Measurements from ENCODE around the gene NPPB.

Gene NPPB

DNA sequence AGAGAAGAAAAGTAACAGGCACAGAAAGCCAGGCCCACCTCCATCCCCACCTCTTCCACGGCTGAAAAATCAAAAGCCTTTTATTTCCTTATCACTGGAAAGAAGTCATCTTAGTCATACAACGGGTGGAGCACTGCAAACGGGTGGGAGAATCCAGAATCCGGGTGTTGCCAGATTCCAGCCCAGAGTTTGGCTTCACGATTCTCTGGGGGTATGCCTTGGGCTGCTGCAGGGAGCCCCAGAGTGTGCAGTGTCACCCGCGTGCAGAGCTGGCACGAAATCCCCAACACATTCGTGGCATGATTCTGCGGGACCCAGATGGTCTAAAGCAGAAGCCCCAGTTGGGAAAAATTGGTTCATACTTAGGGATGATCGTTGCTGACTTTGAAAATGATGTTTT is 8.6 kb downstream of the NPPB start:
- no peak overlapping the region for H3K4me3 Mint-ChIP-seq
- H3K4me1 Mint-ChIP-seq: peaks cover 7% of the 10 kb centered on the region
- DNase-seq (no peak), ATAC-seq (no peak)
- H3K27me3 Mint-ChIP-seq: peaks cover 36% of the 10 kb centered on the region
- H3K27ac Mint-ChIP-seq: no peak overlapping the region
- no peaks in the 10 kb centered on the region for H3K9me3 Mint-ChIP-seq

DNA sequence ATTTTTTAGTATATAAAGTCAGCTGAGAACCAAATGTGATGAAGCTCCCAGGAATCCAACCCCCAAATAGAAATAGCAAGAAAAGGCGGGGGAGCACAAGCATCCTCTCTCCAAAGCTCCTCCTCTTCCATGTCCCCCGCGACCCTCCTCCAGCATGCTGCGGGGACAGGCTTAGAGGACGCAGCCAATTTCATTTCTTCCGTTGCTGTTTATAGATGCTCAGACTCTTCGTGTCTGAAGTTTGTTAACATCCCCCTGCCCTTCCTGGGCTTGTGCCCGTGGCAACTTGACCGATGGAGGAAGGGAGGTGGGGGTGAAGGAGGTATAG is 10.4 kb downstream of the NPPB start:
- Mint-ChIP-seq H3K4me3 (no peak overlapping the region), H3K27ac (no peak overlapping the region)
- ATAC-seq: no peak

DNA sequence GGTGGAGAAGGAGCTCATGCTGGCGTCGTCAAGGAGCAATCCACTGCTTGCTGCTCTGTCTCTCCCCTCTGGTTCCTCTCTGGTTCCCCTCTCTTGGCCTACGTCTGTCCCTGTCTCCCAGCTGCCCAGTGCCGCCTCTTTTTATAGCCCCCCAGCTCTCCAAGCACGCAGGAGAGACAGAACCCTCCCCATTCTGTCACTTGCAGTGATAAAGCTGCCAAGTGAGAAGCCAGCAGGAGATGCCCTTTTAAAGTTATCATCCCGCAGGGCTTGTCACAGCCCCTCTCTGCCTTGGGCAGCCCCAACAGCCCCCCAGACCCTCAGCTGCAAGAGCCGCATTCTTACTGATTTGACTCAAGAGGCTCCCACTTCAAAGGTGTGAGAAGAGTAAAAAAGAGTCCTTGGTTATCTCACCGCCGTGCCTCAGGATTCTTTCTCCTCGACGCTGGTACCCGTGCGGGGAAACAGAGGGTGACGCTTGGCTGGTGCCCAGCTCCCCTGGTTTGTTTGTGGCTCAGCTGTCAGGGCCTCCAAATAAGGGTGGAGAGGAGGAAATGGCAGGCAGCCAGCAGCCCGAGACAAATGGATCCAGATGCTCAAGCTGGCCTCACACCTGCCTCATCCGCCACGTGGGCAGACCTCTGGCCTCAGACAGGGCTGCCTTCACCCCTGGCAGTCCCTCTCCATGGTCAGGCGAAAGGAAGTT is 10.9 kb downstream of the NPPB start, which contains the start of gene NPPA:
Gene NPPA, minus strand, starts transcription at position 117 of the 706 bp plus-strand sequence. Its CDS starts 99 bp downstream, at position 18.
- H3K4me3 Mint-ChIP-seq: no peak within 1 kb of the TSS
- no peaks in the 10 kb centered on the region for H3K9me3 Mint-ChIP-seq
- peaks cover 7% of the 10 kb centered on the region for H3K4me1 Mint-ChIP-seq
- no peak within 1 kb of the TSS for H3K27ac Mint-ChIP-seq
- DNase-seq (no peak), ATAC-seq (no peak)
- H3K27me3 Mint-ChIP-seq: peaks cover 12% of the 10 kb centered on the region

More for the DNA sequence above, 10.4 kb downstream of the NPPB start:
- Mint-ChIP-seq H3K4me1 (peaks cover 7% of the 10 kb centered on the region), H3K27me3 (peaks cover 18% of the 10 kb centered on the region), H3K9me3 (no peaks in the 10 kb centered on the region)
- DNase-seq: no peak

DNA sequence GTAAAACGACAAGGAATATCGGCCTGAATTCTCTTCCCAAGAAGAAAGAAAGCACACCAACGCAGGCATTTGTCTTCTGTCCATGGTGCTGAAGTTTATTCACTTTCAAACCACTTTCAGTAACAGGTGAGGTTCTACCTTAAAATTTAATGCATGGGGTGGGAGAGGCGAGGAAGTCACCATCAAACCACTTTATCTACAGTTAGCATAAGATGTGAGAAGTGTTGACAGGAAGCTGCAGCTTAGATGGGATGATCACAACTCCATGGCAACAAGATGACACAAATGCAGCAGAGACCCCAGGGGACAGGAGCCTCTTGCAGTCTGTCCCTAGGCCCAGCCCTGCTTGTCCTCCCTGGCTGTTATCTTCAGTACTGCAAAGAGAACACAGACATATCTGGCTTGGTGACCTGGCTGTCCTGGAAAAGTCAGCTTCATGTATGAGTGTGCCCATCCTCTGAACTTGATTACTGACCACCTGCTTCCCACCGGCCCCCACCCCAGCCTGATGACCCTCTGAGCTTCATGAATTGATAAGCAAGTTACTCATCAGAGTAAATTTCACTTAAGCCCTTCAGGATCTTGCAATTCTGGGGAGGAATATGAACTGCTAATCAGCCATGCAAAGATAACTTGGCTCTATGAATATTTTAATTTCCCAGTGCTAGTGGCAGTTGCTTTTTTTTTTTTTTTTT is 13.0 kb downstream of the NPPB start:
- Mint-ChIP-seq H3K27ac (no peak overlapping the region), H3K4me1 (no peaks in the 10 kb centered on the region), H3K9me3 (no peaks in the 10 kb centered on the region), H3K27me3 (no peaks in the 10 kb centered on the region), H3K4me3 (no peak overlapping the region)
- no peak for DNase-seq
- no peak for ATAC-seq

DNA sequence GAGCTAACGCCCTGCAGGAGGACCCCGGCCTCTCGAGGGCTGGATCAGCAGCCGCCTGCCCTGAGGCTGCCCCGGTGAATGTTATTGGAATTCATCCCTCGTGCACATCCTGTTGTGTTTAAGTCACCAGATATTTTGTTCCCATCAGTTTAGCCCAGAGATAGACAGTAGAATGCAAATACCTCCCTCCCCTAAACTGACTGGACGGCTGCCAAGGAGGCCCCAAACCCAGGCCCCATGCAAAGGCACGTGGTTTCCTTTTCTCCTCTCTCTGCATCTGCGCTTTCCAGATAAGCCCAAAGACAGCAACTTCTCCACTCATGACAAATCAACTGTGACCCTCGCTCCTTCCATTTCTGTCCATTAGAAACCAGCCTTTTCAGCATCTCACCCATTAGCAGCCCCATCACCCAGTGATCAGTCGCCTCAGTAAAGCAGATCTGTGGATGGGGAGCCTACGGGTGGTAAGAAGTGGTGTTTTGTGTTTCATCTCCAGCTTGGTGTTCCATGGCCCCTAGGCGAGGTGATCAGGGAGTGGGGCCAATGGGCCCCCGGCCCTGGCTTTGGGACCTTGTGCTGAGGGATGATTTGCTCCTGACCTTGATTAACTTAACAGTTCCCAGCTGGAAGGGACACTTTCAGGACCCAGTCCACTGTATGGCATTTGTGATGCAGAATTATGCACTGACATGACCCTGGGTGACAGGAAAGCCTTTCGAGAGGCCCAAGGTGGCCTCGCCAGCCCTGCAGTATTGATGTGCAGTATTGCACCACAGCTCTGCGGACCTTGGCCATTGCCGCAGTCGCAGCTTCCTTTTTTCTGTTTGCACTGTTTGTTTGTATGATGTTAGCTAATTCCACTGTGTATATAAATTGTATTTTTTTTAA is 16.3 kb downstream of the NPPB start:
- ATAC-seq (no peak), DNase-seq (no peak)
- Mint-ChIP-seq H3K9me3 (no peaks in the 10 kb centered on the region), H3K4me3 (no peak overlapping the region), H3K27ac (no peak overlapping the region), H3K4me1 (no peaks in the 10 kb centered on the region), H3K27me3 (no peaks in the 10 kb centered on the region)

DNA sequence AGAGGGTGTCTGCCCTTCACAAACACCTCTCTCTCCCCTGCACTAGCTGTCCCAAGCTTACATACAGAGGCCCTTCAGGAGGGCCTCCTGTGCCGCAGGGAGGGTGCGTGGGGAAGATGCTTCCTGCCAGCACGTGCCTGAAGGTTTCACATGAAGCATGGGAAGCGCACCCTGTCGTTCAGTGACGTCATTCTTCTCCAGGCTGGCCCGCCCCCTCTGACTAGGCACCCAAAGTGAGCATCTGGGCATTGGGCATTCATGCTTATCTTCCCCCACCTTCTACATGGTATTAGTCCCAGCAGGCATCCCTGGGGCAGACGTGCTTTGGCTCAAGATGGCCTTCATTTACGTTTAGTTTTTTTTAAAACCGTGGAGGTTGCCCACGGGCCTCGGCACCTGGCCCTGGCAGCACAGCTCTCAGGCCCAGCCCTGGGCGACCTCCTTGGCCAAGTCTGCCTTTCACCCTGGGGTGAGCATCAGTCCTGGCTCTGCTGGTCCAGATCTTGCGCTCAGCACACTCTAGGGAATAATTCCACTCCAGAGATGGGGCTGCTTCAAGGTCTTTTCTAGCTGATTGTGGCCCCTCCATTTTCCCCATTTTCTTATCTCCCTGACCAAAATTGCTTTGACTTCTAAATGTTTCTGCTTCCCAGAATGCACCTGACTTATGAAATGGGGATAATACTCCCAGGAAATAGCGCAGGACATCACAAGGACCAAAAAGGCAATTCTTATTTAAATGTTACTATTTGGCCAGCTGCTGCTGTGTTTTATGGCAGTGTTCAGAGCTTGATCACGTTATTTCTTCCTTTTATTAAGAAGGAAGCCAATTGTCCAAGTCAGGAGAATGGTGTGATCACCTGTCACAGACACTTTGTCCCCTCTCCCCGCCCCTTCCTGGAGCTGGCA is 17.2 kb downstream of the NPPB start:
- Mint-ChIP-seq H3K27ac (no peak overlapping the region), H3K4me3 (no peak overlapping the region)

DNA sequence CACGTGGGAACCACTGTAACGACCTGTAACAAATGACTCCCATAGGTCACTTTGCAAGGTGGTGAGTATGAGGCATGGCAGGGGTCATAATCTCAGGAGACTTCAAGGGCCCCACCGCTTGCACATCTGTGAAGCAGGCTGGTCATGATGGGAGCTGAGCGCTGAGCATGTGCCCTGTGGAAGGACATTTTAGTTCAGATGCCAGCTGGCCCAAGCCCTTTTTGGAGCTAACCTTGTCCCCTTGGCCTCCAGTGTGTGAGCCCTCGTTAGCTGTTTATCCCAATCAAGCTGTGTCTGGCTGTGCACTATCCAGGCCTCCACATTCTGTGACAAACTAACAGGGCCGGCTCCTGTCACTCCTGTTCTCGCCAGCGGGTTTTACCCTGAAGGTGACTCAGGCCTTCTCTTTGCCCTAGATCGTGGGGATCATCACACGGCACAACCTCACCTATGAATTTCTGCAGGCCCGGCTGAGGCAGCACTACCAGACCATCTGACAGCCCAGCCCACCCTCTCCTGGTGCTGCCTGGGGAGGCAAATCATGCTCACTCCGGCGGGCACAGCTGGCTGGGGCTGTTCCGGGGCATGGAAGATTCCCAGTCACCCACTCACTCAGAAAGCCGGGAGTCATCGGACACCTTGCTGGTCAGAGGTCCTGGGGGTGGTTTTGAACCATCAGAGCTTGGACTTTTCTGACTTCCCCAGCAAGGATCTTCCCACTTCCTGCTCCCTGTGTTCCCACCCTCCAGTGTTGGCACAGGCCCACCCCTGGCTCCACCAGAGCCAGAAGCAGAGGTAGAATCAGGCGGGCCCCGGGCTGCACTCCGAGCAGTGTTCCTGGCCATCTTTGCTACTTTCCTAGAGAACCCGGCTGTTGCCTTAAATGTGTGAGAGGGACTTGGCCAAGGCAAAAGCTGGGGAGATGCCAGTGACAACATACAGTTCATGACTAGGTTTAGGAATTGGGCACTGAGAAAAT is 18.7 kb downstream of the NPPB start:
- H3K27me3 Mint-ChIP-seq: no peaks in the 10 kb centered on the region
- H3K4me1 Mint-ChIP-seq: no peaks in the 10 kb centered on the region
- ATAC-seq (no peak), DNase-seq (no peak)
- no peaks in the 10 kb centered on the region for H3K9me3 Mint-ChIP-seq
- no peak overlapping the region for H3K4me3 Mint-ChIP-seq
- no peak overlapping the region for H3K27ac Mint-ChIP-seq

More for the DNA sequence above, 17.2 kb downstream of the NPPB start:
- ATAC-seq (no peak), DNase-seq (no peak)
- Mint-ChIP-seq H3K9me3 (no peaks in the 10 kb centered on the region), H3K27me3 (no peaks in the 10 kb centered on the region), H3K4me1 (no peaks in the 10 kb centered on the region)

DNA sequence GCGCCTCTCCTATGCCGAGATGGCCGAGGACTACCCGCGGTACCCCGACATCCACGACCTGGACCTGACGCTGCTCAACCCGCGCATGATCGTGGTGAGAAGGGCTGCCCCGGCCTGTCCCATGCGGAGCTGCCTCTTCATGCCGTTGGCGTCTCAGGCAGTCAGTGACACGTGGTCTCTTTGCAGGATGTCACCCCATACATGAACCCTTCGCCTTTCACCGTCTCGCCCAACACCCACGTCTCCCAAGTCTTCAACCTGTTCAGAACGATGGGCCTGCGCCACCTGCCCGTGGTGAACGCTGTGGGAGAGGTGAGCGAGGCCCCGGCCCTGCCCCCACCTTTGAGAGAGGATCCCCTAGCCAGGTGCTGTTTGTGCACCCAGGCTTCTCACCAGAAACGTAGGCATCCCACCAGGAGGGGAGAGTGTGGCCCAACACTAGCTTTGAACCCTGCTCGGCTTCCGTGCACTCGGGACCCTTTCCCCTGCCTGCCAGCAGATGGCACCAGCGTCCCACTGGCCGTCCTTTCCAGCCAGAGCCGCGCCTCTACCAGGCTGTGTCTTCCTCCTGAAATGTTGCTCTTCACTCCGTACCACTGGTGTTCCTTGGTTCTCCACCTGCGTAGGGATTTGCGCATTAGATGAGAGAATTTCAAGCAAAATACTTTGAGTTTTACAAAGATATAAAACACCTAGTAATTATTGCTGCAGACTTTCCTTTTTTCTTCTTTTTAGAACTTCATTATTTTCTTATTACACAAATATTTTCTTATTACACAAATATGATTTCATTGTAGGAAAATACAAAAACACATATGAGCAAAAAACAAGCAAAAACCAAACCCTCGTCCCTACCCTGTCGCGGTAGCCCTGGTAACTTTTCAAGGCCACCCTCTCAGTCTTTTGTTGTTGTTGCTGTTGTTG is 20.1 kb downstream of the NPPB start:
- no peak overlapping the region for H3K4me3 Mint-ChIP-seq
- DNase-seq (peak; percentile 71 to 74), ATAC-seq (peak; percentile 92)
- no peaks in the 10 kb centered on the region for H3K9me3 Mint-ChIP-seq
- H3K4me1 Mint-ChIP-seq: no peaks in the 10 kb centered on the region
- H3K27ac Mint-ChIP-seq: no peak overlapping the region
- H3K27me3 Mint-ChIP-seq: no peaks in the 10 kb centered on the region

DNA sequence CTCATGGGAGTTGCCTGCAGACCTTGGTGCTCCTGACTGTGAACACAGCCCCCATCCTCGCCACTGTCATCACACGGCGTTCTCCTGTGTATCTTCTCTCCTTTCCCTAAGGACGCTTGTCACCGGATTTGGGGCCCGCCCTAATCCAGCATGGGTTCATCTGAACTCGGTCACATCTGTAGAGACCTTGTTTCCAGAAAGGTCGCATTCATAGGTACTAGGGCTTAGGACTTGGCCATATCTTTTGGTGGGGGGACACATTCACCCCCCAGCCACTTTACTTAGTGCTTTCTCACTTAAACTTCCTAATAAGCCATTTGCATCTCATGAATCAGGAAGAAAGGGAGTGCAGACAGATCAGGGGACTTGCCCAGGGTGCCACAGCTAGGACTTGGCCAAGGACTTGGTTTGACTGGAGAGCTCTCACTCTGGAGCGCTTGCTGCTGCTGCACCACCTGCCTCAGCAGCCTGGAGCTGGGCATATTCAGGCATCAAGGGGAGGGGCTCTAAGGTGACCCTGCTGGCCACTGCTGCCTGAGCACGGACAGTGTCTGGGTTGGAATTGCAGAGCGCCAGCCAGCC is 20.9 kb downstream of the NPPB start:
- Mint-ChIP-seq H3K4me3 (no peak overlapping the region), H3K4me1 (no peaks in the 10 kb centered on the region), H3K27ac (no peak overlapping the region), H3K9me3 (no peaks in the 10 kb centered on the region), H3K27me3 (no peaks in the 10 kb centered on the region)
- DNase-seq (no peak), ATAC-seq (no peak)

DNA sequence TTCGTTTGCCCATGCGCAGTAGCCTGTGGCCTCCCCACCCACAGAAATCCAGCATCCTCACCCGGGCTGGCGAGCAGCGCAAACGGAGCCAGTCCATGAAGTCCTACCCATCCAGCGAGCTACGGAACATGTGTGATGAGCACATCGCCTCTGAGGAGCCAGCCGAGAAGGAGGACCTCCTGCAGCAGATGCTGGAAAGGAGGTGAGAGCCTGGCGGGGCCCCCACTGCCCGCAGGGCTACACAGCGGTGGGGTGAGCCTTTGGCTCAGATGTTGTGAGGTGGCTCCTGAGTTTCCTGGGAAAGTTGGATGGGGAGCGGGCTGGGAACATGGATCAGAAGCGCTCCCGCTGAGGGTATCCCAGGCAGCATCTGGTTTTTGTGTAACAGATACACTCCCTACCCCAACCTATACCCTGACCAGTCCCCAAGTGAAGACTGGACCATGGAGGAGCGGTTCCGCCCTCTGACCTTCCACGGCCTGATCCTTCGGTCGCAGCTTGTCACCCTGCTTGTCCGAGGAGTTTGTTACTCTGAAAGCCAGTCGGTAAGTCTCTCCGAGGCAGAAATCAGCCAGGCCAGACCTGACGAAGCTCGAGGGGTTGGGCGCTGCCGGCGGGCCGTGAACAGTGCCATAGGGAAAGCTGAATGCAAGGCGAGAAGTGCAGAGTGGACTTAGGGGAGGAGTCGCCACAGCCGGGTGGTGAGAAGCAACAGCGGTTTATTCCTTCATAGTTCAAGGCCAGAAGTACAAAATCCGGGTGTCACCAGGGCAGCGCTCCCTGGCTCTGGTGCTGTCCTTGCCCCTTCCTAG is 21.6 kb downstream of the NPPB start:
- ATAC-seq (no peak), DNase-seq (no peak)
- no peaks in the 10 kb centered on the region for H3K9me3 Mint-ChIP-seq
- no peak overlapping the region for H3K4me3 Mint-ChIP-seq
- no peaks in the 10 kb centered on the region for H3K27me3 Mint-ChIP-seq
- H3K27ac Mint-ChIP-seq: no peak overlapping the region
- no peaks in the 10 kb centered on the region for H3K4me1 Mint-ChIP-seq

DNA sequence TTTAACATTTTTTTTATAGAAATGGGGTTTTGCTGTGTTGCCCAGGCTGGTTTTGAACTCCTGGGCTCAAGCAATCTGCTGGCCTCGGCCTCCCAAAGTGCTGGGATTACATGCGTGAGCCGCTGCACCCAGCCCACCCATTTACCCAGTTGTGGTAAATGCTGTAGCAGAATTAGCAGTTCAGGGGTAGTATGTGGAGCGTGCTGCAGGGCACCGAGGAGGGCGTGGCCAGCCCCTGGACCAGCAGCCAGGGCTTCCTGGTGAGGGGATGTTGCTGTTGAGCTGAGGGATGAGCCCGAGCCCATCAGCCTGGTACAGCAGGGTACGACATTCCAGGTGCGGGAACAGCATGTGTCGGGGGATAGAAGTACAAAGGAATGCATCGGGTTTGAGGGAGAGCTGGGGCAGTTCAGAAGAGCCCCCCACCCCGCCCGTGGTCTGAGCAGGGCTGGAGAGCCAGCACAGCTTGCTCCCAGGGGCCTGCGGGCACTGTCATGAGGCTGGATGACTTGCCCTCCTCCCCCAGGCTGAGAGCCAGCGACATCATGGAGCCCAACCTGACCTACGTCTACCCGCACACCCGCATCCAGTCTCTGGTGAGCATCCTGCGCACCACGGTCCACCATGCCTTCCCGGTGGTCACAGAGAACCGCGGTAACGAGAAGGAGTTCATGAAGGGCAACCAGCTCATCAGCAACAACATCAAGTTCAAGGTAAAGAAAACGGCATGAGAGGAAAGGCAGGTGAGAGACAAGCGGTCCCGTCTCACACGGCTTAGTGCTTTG is 23.1 kb downstream of the NPPB start:
- H3K27ac Mint-ChIP-seq: no peak overlapping the region
- H3K4me3 Mint-ChIP-seq: no peak overlapping the region
- H3K4me1 Mint-ChIP-seq: no peaks in the 10 kb centered on the region
- H3K9me3 Mint-ChIP-seq: no peaks in the 10 kb centered on the region
- DNase-seq (no peak), ATAC-seq (no peak)
- no peaks in the 10 kb centered on the region for H3K27me3 Mint-ChIP-seq

DNA sequence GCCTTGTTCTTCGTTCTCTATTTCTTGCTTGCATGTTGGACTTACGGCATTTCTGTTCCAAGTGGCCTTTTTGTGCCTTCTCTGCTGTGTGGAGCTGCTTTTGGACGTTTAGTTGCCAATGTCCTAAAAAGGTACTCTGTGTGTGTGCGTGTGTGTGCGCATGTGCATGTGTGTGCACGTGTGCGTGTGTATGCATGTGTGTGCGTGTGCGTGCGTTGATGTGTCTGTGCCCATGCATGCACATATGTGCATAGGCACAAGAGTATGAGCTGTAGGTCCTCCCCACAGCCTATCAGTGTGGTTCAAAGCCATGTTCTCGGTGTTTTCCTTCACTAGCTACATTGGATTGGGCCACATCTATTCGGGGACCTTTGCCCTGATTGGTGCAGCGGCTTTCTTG is 24.8 kb downstream of the NPPB start:
- no peaks in the 10 kb centered on the region for H3K4me1 Mint-ChIP-seq
- H3K4me3 Mint-ChIP-seq: no peak overlapping the region
- H3K27ac Mint-ChIP-seq: no peak overlapping the region
- no peak for DNase-seq
- no peaks in the 10 kb centered on the region for H3K27me3 Mint-ChIP-seq
- H3K9me3 Mint-ChIP-seq: no peaks in the 10 kb centered on the region
- no peak for ATAC-seq
